ENCODE results near the gene HOMER1. TPM values are rescaled to one million over a fixed set of nuclear protein-coding genes. Genes with fewer than 3 reads are reported as not detected.
A peak's percentile ranks its signal among the peaks of the same experiment; 100 is the strongest.

Gene HOMER1
- total and polyA plus RNA-seq, 2 of the 13 experiments (the other 11 are each of a cell fraction or from before 2014, with no cell fraction given), result 5.3 to 24.8 TPM

DNA sequence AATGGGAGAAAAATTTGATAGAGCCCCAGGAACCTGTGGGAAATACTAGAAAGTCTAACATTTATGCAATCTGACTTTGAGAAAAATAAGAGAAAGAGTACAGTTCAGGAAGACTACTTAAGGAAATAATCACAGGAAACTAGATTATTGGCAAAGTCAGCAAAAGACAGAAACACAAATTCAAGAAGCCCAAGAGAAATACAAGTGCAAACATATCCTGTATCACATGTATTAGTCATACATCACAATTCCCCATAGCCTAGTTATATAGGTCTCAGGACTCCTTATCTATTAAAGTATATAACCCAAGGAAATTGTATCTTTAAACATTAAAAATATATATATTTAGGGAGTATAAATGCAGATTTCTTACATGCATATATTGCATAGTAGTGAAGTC, 100.8 kb downstream of the HOMER1 start:
- Histone ChIP-seq H3K4me3 (replicated peaks in 1 of 3; ENCODE audit: insufficient read depth in 1 of 3, low read depth in 2 of 3, low read length in 3 of 3) (no peak overlapping the region), H3K27me3 (ENCODE audit: control insufficient read depth in 1 of 2, insufficient read depth in 2 of 2, low read length in 2 of 2) (no peaks in the 10 kb centered on the region; a peak in 1 of 5 replicates), H3K9me3 (ENCODE audit: low read length) (peaks cover 9% of the 10 kb centered on the region), H2AFZ (ENCODE audit: low read length) (no peak overlapping the region), H3K4me1 (ENCODE audit: insufficient read depth, low read length) (no peaks in the 10 kb centered on the region), H3K4me2 (ENCODE audit: low read depth, low read length) (no peak overlapping the region), H3K9ac (ENCODE audit: insufficient read depth, low read depth, low read length) (no peak overlapping the region), H3K36me3 (replicated peaks in 1 of 2; ENCODE audit: control insufficient read depth in 1 of 2, insufficient read depth in 2 of 2, low read length in 2 of 2) (peaks cover 1 to 17% of the 10 kb centered on the region in 2 experiments; a peak in 1 of 5 replicates), H3K79me2 (ENCODE audit: insufficient read depth, low read length) (no peaks in the 10 kb centered on the region), H3K27ac (ENCODE audit: extremely low read length, insufficient read depth, low read length) (no peak overlapping the region), H4K20me1 (ENCODE audit: insufficient read depth, low read length) (no peaks in the 10 kb centered on the region)
- no peak for FAIRE-seq
- CTCF ChIA-PET (ENCODE audit: low intra/inter-chr PET ratio, low total read pairs), result no interaction called here
- TF ChIP-seq, protein P1, sequence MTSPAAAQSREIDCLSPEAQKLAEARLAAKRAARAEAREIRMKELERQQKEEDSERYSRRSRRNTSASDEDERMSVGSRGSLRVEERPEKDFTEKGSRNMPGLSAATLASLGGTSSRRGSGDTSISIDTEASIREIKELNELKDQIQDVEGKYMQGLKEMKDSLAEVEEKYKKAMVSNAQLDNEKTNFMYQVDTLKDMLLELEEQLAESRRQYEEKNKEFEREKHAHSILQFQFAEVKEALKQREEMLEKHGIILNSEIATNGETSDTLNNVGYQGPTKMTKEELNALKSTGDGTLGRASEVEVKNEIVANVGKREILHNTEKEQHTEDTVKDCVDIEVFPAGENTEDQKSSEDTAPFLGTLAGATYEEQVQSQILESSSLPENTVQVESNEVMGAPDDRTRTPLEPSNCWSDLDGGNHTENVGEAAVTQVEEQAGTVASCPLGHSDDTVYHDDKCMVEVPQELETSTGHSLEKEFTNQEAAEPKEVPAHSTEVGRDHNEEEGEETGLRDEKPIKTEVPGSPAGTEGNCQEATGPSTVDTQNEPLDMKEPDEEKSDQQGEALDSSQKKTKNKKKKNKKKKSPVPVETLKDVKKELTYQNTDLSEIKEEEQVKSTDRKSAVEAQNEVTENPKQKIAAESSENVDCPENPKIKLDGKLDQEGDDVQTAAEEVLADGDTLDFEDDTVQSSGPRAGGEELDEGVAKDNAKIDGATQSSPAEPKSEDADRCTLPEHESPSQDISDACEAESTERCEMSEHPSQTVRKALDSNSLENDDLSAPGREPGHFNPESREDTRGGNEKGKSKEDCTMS (CRISPR knock-in tag; conservative IDR thresholded peaks at IDR 0.05), result no peak
- TF ChIP-seq KLF6 (CRISPR knock-in tag; IDR thresholded peaks at IDR 0.05) (no peak), MAFF (IDR thresholded peaks at IDR 0.05; ENCODE audit: low read depth, low read length) (0 out of 2 replicates have a peak, but pooled peaks have one; percentile 4), MAFK (conservative IDR thresholded peaks at IDR 0.05 in 1 of 2, IDR thresholded peaks at IDR 0.05 in 1 of 2; ENCODE audit: low read length in 2 of 2) (peak in 1 of 2 experiments; percentile 34; a peak in 1 of 4 replicates)
- intact Hi-C loops (cut with micrococcal nuclease; ENCODE audit: unreplicated experiment) (no loop called here), in situ Hi-C loops (cut with HindIII; ENCODE audit: extremely low pct_ligation_motif_present, low pct_unique_long_range_greater_than_20kb) (no loop called here)
- no peak for ATAC-seq
- DNase-seq (ENCODE audit: low spot score), result no peak
- no TSS peak for BruUV-seq (replicated peaks)
- POLR2A ChIA-PET, result no interaction called here

DNA sequence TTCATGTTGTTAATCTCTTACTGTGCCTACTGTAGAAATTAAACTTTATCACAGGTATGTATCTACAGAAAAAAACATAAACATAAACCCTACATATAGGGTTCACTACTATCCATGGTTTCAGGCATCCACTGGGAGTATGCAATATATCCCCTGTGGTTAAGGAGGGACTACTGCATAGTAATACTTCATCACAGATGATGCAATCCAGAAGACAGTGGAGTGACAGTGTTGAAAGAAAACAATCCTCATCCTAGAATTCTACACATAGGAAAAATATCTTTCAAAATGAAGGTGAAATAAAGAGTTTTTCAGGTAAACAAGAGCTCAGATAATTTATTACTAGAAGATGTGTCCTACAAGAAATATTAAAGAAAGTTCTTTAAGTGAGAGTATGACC, 105.9 kb downstream of the HOMER1 start:
- no TSS peak for BruUV-seq (replicated peaks)
- Histone ChIP-seq H3K9ac (ENCODE audit: insufficient read depth, low read depth, low read length) (no peak overlapping the region), H3K27me3 (ENCODE audit: control insufficient read depth in 1 of 2, insufficient read depth in 2 of 2, low read length in 2 of 2) (no peaks in the 10 kb centered on the region; a peak in 1 of 5 replicates), H3K27ac (ENCODE audit: extremely low read length, insufficient read depth, low read length) (no peak overlapping the region), H3K79me2 (ENCODE audit: insufficient read depth, low read length) (no peaks in the 10 kb centered on the region), H3K36me3 (replicated peaks in 1 of 2; ENCODE audit: control insufficient read depth in 1 of 2, insufficient read depth in 2 of 2, low read length in 2 of 2) (peaks cover 1 to 9% of the 10 kb centered on the region in 2 experiments; a peak in 2 of 5 replicates), H3K9me3 (ENCODE audit: low read length) (peaks cover 9% of the 10 kb centered on the region), H4K20me1 (ENCODE audit: insufficient read depth, low read length) (no peaks in the 10 kb centered on the region), H3K4me2 (ENCODE audit: low read depth, low read length) (no peak overlapping the region), H3K4me3 (replicated peaks in 1 of 3; ENCODE audit: insufficient read depth in 1 of 3, low read depth in 2 of 3, low read length in 3 of 3) (no peak overlapping the region), H3K4me1 (ENCODE audit: insufficient read depth, low read length) (no peaks in the 10 kb centered on the region), H2AFZ (ENCODE audit: low read length) (no peak overlapping the region)
- TF ChIP-seq RARG (CRISPR knock-in tag; IDR thresholded peaks at IDR 0.05; ENCODE audit: low read depth) (no peak), ADNP (CRISPR knock-in tag; IDR thresholded peaks at IDR 0.05) (no peak), CEBPG (CRISPR knock-in tag; IDR thresholded peaks at IDR 0.05) (peak; percentile 57), ZNF354B (CRISPR knock-in tag; IDR thresholded peaks at IDR 0.05) (no peak), ZNF776 (CRISPR knock-in tag; IDR thresholded peaks at IDR 0.05) (no peak), CEBPB (IDR thresholded peaks at IDR 0.05; ENCODE audit: borderline replicate concordance, low read depth, low read length) (peak; percentile 73; the same call in 1 of the 2 replicates), ZFP62 (CRISPR knock-in tag; IDR thresholded peaks at IDR 0.05) (no peak), ETV5 (CRISPR knock-in tag; IDR thresholded peaks at IDR 0.05; ENCODE audit: borderline replicate concordance) (no peak), ELF3 (CRISPR knock-in tag; IDR thresholded peaks at IDR 0.05) (no peak), ZNF430 (CRISPR knock-in tag; IDR thresholded peaks at IDR 0.05) (no peak), ATF7 (IDR thresholded peaks at IDR 0.05) (peak; percentile 43; the same call in 1 of the 2 replicates), ATF7 (CRISPR knock-in tag; IDR thresholded peaks at IDR 0.05) (no peak), ZNF382 (CRISPR knock-in tag; IDR thresholded peaks at IDR 0.05; ENCODE audit: borderline replicate concordance) (no peak)
- TF ChIP-seq, protein P2, sequence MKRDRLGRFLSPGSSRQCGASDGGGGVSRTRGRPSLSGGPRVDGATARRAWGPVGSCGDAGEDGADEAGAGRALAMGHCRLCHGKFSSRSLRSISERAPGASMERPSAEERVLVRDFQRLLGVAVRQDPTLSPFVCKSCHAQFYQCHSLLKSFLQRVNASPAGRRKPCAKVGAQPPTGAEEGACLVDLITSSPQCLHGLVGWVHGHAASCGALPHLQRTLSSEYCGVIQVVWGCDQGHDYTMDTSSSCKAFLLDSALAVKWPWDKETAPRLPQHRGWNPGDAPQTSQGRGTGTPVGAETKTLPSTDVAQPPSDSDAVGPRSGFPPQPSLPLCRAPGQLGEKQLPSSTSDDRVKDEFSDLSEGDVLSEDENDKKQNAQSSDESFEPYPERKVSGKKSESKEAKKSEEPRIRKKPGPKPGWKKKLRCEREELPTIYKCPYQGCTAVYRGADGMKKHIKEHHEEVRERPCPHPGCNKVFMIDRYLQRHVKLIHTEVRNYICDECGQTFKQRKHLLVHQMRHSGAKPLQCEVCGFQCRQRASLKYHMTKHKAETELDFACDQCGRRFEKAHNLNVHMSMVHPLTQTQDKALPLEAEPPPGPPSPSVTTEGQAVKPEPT (CRISPR knock-in tag; IDR thresholded peaks at IDR 0.05; ENCODE audit: low read depth), result no peak
- in situ Hi-C loops (cut with HindIII; ENCODE audit: extremely low pct_ligation_motif_present, low pct_unique_long_range_greater_than_20kb), result no loop called here
- no peak for ATAC-seq
- ChIA-PET POLR2A (no interaction called here), CTCF (ENCODE audit: low intra/inter-chr PET ratio, low total read pairs) (no interaction called here)
- no peak for FAIRE-seq
- intact Hi-C loops (cut with micrococcal nuclease; ENCODE audit: unreplicated experiment), result no loop called here
- DNase-seq (ENCODE audit: low spot score), result no peak
